GM19099 (cell line): ENCODE results near the gene NDUFA3.

ENCODE experiments used
- POLR2A ChIP-seq: IDR thresholded peaks from 3 replicates; pipeline ENCODE4 v1.6.1; 2011; ENCODE audit warnings: low read depth; ENCODE audit not compliant: insufficient read length; ENCODE audit errors: extremely low read depth

The NDUFA3 gene

DNA sequence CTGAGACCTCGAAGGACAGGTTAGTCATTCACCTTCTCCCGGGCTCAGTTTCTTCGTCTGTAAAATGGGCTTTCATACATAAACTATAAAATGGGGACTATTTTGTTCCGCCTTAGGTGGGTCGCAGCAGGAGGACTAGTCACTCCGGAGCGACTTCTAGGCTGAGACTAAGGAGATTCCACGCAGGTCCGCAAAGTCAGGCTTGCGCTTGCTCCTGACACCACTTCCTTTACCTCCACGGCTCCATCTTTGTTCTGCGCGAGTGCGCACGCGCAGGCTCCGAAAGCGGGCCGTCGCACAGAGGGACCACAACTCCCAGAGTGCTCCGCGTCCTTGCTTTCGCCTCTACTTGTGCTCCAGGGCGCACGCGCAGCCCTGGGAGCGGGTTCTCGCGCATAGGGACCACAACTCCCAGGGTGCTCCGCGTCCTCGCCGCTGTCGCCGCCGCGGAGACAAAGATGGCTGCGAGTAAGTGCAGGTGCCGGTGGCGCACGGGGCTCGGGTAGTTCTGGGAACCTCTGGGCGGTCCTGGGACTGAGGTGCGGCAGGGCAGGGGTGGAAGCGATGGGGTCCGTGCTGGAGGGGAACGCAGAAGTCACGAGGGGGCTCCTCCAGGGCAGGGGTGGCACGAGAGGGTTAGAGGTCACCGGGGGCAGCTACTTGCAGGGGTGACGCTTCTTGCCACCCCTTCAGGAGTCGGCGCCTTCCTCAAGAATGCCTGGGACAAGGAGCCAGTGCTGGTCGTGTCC lies at the start of gene NDUFA3:
TSS of gene NDUFA3 (plus strand) at position 435 of the 749 bp plus-strand sequence. CDS start at position 459, 24 bp downstream.
- peak; percentile 84 for TF ChIP-seq POLR2A

DNA sequence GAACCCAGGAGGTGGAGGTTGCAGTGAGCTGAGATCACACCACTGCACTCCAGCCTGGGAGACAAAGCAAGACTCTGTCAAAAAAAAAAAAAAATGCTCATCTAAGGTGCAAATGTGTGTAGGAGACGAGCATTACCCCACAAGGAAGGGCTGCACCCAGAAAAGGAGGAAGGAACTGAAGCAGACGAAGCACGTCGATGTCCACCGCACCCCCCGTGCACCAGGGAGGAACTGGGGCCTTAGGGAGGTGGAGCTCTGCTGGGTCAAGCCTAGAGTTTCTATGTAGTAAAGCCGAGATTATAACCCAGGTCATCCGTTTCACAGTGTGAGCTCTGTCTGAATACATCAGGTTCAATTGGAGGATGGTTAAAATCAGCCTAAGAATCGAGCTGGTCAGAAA lies 40.0 kb upstream of the NDUFA3 start:
- no peak for TF ChIP-seq POLR2A

DNA sequence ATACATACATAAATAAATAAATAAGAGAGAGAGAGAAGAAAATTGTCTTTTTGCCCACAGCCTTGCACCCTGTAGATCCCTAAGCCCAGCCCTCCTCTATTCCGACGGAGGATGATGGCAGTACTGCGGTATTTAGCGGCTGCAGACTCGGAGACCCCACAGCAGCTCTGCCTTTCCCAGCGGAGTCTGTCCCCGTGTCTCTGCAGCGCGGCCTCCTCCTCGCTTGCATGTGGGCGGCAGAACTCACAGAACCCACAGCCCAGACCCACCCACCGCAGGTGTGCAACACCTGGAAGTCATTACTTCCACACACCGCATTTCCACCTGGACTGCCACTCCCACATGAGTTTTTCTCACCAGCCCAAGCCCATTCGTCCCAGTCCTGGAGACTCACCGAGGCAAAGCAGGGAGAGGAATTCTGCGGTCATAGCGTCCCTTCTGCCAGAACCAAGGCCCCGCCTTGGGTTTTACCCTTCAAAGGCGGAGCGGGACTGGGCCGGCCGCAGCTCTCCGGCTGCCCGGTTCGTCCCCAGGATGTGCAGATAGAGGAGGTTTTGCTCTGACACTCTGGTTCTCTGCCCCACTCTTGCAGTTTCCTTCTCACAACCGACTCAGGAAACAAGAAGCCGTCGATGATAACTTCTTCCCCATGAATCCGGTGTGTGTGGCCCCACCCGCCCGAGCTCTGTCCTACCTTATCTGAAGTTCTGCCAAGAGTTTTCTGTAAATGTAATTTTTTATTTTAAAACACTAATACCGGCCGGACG lies 39.1 kb upstream of the NDUFA3 start, which contains the start of gene VSTM1:
TSS of gene VSTM1 (minus strand) at position 548 of the 767 bp plus-strand sequence. CDS start at position 428, 120 bp downstream.
- no peak for TF ChIP-seq POLR2A

DNA sequence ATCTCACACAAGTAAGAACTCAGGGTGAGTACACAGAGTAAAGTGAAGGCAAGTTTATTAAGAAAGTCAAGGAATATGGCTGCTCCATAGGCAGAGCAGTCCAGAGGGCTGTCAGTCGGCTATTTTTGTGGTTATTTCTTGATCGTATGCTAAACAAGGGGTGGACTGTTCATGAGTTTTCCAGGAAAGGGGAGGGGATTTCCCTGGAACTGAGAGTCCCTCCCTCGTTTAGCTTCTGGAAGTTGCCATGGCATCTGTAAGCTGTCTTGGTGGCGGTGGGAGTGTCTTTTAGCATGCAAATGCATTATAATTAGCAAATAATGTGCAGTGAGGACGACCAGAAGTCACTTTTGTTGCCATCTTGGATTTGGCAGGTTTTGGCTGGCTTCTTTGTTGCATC lies 33.2 kb upstream of the NDUFA3 start:
- TF ChIP-seq POLR2A = no peak

DNA sequence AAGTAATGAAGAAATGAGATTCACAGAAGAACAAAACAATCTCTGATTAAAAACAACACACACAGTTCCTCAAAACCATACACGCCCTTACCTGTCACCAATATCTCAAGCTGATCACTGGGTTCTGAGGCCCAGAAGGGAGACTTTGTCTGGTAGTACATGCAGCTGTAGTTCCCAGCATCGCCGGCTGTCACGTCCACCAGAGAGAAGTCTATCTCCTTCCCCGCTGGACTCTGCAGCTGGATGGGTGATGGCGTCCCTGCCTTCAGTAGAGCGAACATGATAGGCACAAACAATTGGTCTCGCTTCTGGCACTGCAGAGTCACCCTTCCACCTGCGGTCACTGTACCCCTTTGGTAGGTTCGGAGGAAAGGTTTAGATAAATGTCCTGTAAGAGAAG lies 28.8 kb upstream of the NDUFA3 start:
- TF ChIP-seq POLR2A = no peak

DNA sequence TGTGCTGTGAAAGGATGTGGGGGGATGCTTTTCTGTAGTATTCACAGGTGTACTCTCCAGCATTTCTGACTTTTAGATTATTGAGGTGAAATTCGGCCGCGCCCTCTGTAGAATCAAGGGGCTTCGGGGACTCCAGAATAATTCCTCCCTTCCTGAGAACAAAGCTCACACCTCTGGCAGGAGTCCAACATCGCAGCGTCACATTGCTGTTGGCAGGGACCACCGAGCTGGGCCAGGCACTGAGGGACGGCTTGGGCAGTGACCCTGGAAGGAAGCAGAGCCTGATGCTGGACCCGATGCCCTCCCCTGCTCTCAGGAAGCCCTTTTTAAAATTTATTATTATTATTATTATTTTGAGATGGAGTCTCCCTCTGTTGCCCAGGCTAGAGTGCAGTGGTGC lies 27.8 kb upstream of the NDUFA3 start:
- TF ChIP-seq POLR2A = no peak

DNA sequence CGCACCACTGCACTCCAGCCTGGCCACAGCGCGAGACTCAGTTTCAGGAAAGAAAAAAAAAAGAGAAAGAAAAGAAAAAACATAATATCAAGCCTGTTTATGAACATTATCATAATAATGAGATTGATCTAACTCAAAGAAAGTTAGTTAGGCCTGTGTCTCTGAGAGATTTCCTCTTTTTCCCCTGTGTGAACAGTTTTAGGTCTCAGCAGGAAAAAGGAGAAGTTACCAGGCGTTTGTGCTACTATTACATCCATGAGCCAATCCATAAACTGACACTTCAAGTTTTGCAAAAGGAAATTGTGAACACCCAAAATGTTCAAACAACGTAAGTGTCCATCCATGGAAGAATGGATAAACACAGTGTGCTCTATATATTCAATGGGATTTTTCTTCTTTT lies 25.3 kb upstream of the NDUFA3 start:
- TF ChIP-seq POLR2A = no peak

DNA sequence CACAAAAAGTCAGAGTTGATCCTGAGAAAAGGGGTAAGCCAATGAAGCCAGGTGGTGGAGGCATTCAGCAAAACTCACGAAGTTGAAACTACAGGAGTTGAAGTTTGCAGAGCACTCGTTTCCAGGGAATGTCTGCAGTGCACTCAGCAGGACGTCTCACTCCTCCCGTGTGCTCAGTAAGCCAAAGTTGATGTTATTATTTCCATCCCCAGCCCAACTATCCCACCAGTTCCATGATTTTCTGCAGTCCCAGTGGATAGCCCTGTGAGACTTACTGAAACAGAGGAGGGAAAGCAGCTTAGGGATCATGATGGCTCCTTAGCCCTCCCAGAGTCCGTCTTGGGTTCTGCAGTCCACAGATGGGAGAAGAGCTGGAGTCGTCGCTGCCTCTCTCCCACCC lies 21.6 kb upstream of the NDUFA3 start, which contains the start of gene TARM1:
TSS of gene TARM1 (minus strand) at position 334 of the 400 bp plus-strand sequence. CDS start at position 309, 25 bp downstream.
- no peak for TF ChIP-seq POLR2A

DNA sequence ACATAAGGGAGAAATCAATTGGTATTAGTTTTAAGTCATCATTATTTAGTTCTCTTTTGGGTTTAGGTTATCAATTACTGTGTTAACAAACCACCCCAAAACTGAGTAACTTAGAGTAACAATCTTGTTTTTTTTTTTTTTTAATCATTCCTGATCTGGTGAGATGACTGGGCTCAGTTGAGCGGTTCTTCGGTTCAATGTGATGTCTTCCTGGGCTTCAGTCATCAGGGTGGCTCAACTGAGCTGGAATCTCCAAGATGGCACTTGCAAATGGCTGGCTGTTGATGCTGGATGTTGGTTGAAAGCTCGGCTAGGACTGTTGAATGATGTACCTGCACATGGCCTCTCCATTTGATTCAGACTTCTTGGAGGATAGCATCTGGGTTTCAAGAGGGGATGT lies 18.2 kb upstream of the NDUFA3 start:
- no peak for TF ChIP-seq POLR2A

DNA sequence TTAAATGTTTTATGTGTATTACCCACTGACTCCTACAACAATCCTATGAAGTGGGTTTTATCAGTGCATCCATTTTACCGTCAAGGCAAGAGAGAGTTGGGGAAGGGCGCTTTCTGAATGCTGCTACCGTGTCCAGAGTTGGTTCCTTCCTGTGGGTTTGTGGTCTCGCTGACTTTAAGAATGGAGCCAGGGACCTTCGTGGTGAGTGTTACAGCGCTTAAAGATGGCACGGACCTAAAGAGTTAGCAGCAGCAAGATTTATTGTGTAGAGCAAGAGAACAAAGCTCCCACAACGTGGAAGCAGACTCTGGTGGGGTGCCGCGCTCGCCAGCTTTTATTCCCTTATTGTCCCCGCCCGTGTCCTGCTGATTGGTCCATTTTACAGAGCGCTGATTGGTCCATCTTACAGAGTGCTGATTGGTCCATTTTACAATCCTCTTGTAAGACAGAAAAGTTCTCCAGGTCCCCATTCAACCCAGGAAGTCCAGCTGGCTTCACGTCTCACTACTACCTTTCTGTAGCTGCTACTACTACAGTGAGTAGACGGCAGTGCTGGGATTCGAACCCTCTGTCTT lies 8.1 kb upstream of the NDUFA3 start:
- TF ChIP-seq POLR2A = no peak

DNA sequence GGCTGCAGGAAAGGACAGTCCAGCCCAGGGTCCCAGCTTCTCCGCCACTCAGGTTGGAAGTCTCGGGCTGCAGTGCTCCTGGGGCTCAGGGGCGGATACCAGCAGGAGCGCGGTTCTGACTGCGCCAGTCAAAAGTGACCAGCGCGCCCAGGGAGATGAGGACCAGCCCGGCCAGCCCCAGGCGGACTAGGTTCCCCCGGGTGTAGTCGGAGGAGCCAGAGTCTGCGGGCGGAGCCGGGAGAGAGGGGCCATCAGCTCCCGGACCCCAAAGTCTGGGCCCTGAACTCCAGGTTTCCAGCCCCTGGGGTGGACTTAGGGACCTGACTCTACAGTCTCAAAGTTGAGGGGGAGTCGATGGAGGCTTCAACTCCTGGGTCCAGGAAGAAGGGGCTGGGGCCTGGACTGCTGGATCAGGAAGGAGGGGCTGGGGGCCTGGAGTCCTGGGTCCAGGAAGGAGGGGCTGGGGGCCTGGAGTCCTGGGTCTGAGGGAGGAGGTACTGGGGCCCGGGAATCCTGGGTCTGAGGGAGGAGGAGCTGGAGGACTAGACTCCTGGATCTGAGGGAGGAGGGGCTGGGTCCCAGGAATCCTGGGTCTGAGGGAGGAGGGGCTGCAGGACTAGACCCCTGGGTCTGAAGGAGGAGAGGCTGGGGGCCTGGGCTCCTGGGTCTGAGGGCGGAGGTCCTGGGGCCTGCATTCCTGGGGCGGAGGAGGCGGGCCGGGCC lies 7.4 kb upstream of the NDUFA3 start:
- TF ChIP-seq POLR2A = no peak

DNA sequence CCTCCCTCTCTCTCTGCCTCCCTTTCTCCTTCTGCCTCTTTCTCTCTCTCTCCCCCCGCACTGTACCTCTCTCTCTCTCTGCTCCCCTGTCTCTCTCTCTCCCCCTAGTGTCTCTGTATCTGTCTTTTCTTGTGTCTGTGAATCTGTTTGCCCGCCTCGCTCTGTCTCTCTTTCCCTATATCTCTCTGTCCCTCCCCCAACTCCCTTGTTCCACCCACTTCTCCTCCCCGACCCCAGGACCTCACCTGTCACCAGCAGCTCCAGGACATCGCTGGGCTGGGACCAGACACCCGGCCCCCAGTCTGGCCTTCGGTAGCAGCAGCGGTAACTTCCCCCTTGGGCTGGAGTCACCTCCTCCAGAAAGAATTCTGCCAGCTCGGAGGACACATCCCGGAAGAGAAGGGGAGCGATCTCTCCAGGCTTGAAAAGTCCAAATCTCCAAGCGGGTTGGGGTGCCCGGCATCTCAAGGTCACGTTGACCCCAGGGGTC lies 6.0 kb upstream of the NDUFA3 start:
- no peak for TF ChIP-seq POLR2A

DNA sequence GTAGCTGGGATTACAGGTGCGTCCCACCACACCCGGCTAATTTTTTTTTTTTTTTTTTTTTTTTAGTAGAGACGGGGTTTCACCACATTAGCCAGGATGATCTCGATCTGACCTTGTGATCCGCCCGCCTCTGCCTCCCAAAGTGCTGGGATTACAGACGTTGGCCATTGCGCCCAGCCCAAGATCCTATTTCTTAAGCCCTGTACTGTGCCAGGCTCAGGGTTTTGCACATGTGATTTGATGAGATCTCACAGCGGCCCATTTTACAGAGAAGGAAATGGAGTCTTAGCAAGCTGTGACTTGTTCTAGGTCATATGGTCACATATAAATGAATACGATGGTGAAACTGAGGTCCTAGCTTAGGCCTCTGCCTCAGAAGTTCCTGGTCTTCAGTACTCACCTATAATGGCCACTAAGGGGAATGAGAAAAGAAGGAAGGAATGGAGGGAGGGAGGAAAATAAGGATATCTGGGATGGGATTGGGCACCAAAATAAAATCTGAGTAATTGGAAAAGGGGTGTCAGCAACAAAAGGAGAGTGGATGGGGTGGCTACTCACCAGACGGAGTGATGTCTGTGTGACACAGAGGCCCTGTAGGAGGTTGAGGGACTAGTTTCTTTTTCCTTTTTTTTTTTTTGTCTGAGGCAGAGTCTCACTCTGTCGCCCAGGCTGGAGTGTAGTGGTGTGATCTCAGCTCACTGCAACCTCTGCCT lies 3.3 kb upstream of the NDUFA3 start:
- TF ChIP-seq POLR2A = no peak

DNA sequence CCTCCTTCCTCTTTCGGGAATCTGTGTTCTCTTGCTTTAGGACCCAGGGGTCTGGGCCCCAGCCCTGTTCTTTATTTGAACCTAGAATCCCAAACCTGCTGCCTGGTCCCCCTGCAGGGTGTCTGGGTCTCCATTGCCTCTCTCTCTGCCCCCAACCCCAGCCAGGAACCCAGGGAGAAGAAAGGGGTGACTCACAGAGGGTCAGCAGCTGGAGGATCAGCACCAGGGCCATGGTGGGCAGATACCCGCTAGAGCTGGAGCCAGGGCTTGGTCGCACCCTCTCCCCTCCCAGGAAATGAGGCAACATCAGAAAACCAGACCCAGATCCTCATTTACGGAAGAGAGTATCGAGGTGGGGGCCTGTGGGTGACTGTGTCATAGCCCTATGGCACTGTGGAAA lies 2.1 kb upstream of the NDUFA3 start, which contains the start of gene OSCAR:
TSS of gene OSCAR (minus strand) at position 243 of the 400 bp plus-strand sequence. CDS start at position 232, 11 bp downstream.
- no peak for TF ChIP-seq POLR2A
